ENCODE measurements around the gene TXNRD2. TPM values are rescaled to one million over a fixed set of nuclear protein-coding genes. Genes with fewer than 3 reads are reported as not detected.

TXNRD2 gene
- total and polyA plus RNA-seq, 8 donors = 9.6 to 41.6 (median 14.8) TPM

GRCh38 chr22:19826619-19826950, 115.0 kb downstream of the TXNRD2 start:
- Histone ChIP-seq H3K36me3 (no peaks in the 10 kb centered on the region), H3K27me3 (no peaks in the 10 kb centered on the region), H3K4me3 (no peak overlapping the region), H3K27ac (no peak overlapping the region), H3K9me3 (no peaks in the 10 kb centered on the region), H3K4me1 (no peaks in the 10 kb centered on the region)
- intact Hi-C loops (cut with DNase I) = no loop called here
- DNase-seq (no peak), ATAC-seq (no peak), FAIRE-seq (no peak)
- 44 to 93% methylated on average over 2 of the region's 2 CpGs for WGBS, 2 donors
- no peak for TF ChIP-seq CTCF (IDR thresholded peaks at IDR 0.05)

- WGBS, 2 donors = 88 to 95% methylated on average over 7 of the region's 7 CpGs
Measured at GRCh38 chr22:19825904-19826618, 115.6 kb downstream of the TXNRD2 start.

More at GRCh38 chr22:19825904-19826618, 115.6 kb downstream of the TXNRD2 start:
- Histone ChIP-seq H3K27me3 (no peaks in the 10 kb centered on the region), H3K36me3 (no peaks in the 10 kb centered on the region), H3K9me3 (no peaks in the 10 kb centered on the region), H3K4me3 (no peak overlapping the region), H3K27ac (no peak overlapping the region), H3K4me1 (no peaks in the 10 kb centered on the region)
- no peak for FAIRE-seq
- TF ChIP-seq CTCF (IDR thresholded peaks at IDR 0.05) = no peak
- no peak for ATAC-seq
- peak in 1 of 6 donors; percentile 24 for DNase-seq
- intact Hi-C loops (cut with DNase I) = no loop called here

Small RNA genes lying within 50 kb of the gene (microRNA-seq; reads per million reads assigned to microRNA genes)
- gene MIR4761 = 0 reads per million in 2 donors

Other genes with a start within 250 kb of the TXNRD2 start
- gene SEPTIN5, start 227.3 kb downstream of the TXNRD2 start, total RNA-seq = 10 to 100 TPM in 1 of 6 donors, 1 to 10 TPM in 5; 4.2 to 12.2 (median 7.5) TPM
- gene SEPTIN5, start 227.3 kb downstream of the TXNRD2 start, polyA plus RNA-seq = 10 to 100 TPM; 39.3 to 53.4 TPM
- gene GP1BB, start 218.3 kb downstream of the TXNRD2 start, total RNA-seq = 1 to 10 TPM in 4 of 6 donors, not detected in 2; 1.2 to 1.6 (median 1.4) TPM
- gene GP1BB, start 218.3 kb downstream of the TXNRD2 start, polyA plus RNA-seq = 10 to 100 TPM; 10.5 to 21.2 TPM
- gene TBX1, start 181.0 kb downstream of the TXNRD2 start, total RNA-seq = under 1 TPM in 5 of 6 donors, not detected in 1; 0.19 to 0.72 (median 0.28) TPM
- gene TBX1, start 181.0 kb downstream of the TXNRD2 start, polyA plus RNA-seq = 1 to 10 TPM in 1 of 2 donors, under 1 TPM in 1; 0.40 to 1.3 TPM
- 1 to 10 TPM; 2.1 to 4.6 (median 3.4) TPM for gene GNB1L, start 86.9 kb downstream of the TXNRD2 start, total RNA-seq
- gene GNB1L, start 86.9 kb downstream of the TXNRD2 start, polyA plus RNA-seq = 1 to 10 TPM; 3.5 to 4.8 TPM
- gene RTL10, start 86.9 kb downstream of the TXNRD2 start, total RNA-seq = 10 to 100 TPM in 1 of 6 donors, 1 to 10 TPM in 5; 3.7 to 12.4 (median 7.8) TPM
- 10 to 100 TPM in 1 of 2 donors, 1 to 10 TPM in 1; 9.2 to 11.5 TPM for gene RTL10, start 86.9 kb downstream of the TXNRD2 start, polyA plus RNA-seq
- gene COMT, start within 50 bp of the TXNRD2 start, total RNA-seq = 10 to 100 TPM; 48.9 to 95.0 (median 62.3) TPM
- 10 to 100 TPM; 47.9 to 87.8 TPM for gene COMT, start within 50 bp of the TXNRD2 start, polyA plus RNA-seq
- 10 to 100 TPM in 3 of 6 donors, 1 to 10 TPM in 3; 5.0 to 19.4 (median 9.5) TPM for gene ARVCF, start 75.0 kb upstream of the TXNRD2 start, total RNA-seq
- 10 to 100 TPM; 52.5 to 57.8 TPM for gene ARVCF, start 75.0 kb upstream of the TXNRD2 start, polyA plus RNA-seq
- 10 to 100 TPM in 3 of 6 donors, 1 to 10 TPM in 3; 4.0 to 18.3 (median 9.6) TPM for gene TANGO2, start 79.3 kb upstream of the TXNRD2 start, total RNA-seq
- 10 to 100 TPM; 16.5 to 20.4 TPM for gene TANGO2, start 79.3 kb upstream of the TXNRD2 start, polyA plus RNA-seq
- 10 to 100 TPM; 14.9 to 23.5 (median 16.4) TPM for gene DGCR8, start 138.4 kb upstream of the TXNRD2 start, total RNA-seq
- gene DGCR8, start 138.4 kb upstream of the TXNRD2 start, polyA plus RNA-seq = 10 to 100 TPM; 31.3 to 31.9 TPM
- gene RANBP1, start 174.3 kb upstream of the TXNRD2 start, total RNA-seq = 10 to 100 TPM; 25.1 to 40.4 (median 34.3) TPM
- 10 to 100 TPM; 26.8 to 44.0 TPM for gene RANBP1, start 174.3 kb upstream of the TXNRD2 start, polyA plus RNA-seq
- gene TRMT2A, start 175.4 kb upstream of the TXNRD2 start, total RNA-seq = 10 to 100 TPM; 23.8 to 37.3 (median 30.1) TPM
- gene TRMT2A, start 175.4 kb upstream of the TXNRD2 start, polyA plus RNA-seq = 100 to 1,000 TPM; 120 TPM
- gene ZDHHC8, start 190.0 kb upstream of the TXNRD2 start, total RNA-seq = 10 to 100 TPM; 20.0 to 37.7 (median 25.0) TPM
- 10 to 100 TPM; 47.7 to 51.8 TPM for gene ZDHHC8, start 190.0 kb upstream of the TXNRD2 start, polyA plus RNA-seq
- 1 to 10 TPM in 1 of 6 donors, under 1 TPM in 4, not detected in 1; 0.31 to 1.0 (median 0.38) TPM for gene CCDC188, start 209.2 kb upstream of the TXNRD2 start, total RNA-seq
- 1 to 10 TPM; 5.2 to 7.1 TPM for gene CCDC188, start 209.2 kb upstream of the TXNRD2 start, polyA plus RNA-seq